HG03558 (cell line): ENCODE measurements around the gene FIBP.

ENCODE experiments used
- ATAC-seq: cut with Tn5 transposase; IDR thresholded peaks from one replicate; pipeline ENCODE4 v1.9.1; 2021; ENCODE audit warnings: moderate number of reproducible peaks; ENCODE audit not compliant: unreplicated experiment; ENCODE audit errors: extremely low read depth

Gene FIBP

GRCh38 chr11:65888163-65888814 is at the start of gene FIBP:
Gene FIBP, minus strand, starts transcription at chr11:65888471. Its CDS starts 53 bp downstream, at chr11:65888418.
- ATAC-seq = no peak

DNA sequence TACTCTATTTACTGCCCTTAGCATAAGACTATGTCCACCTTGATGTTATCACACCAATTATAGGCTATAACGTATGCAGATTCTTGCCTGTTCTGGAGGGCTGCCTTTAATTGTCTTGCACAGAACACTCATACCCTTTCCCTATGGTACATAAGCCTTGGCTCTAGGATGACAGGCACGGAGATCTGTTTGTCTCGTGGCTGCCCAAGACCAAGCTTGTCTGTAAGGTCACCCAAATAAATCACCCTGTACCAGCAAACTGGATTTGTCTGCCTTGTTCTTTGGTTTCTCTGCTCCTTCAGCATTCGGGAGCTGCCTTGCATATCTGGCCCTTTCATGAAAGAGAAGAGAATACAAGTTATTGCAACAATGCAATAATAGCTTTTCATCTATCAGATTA is 49.5 kb upstream of the FIBP start:
- ATAC-seq = no peak

DNA sequence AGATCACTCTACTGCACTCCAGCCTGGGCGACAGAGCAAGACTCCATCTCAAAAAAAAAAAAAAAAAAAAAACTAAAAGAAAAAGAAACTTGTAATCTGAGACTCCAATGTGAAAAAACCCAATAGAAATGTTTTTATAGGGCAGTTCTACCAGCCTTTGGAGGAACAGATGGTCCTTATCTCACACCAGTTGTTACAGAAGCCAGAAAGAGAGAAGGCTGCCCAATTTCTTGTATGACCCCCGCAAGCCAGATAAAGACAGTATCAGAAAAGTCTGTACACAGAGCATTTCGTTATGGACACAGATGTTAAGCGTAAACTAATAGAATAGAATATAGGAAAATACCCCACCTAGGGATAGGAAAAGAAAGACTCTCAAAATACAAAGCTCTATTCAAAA is 45.7 kb upstream of the FIBP start:
- no peak for ATAC-seq

DNA sequence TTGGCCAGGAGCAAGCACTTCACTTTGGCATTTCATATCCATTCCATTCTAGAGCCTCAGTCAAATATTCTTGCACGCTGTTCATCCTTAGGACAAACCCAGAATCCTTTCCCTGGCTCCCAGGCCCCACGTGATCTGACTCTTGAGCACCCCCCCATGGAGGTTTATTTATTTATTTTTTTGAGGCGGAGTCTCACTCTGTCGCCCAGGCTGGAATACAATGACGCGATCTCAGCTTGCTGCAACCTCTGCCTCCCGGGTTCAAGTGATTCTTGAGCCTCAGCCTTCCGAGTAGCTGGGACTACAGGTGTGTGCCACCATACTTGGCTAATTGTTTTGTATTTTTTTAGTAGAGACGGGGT is 44.3 kb upstream of the FIBP start:
- ATAC-seq = no peak

DNA sequence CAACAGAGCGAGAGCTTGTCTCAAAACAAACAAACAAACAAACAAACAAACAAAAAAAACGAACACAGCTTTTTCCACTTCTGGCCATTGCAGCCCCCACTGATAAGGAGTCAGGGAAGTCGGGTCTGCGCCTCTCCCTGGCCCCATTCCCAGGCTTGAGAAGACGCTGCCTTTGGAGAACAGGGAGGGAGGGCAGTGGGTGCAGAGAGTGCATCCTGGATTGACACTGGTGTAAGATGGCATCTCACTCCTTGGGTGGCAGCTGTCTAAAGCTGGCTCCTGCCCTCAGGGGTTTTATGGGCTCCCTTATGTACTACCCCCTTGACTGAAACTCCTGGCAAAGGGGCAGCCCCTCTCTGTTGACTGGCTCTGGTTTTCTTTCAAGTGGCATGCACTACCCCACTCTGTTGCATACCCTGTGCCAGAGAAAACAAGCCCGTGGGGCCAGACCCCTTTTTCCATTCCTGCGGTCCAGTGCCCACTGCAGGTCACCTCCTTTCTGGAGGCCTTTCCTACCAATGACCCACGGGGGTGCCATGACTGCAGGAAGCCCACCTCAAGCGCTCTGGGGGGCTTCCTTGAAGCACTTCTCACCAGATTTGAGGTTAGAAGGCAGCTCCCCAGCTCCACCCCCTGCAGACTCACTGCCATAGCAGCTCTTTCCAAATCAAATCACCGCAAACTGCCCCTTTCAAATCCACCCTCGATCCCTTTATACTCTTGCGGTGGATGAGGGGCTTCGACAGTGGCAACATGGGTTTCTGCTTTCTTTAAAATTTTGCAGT is 43.7 kb upstream of the FIBP start:
- no peak for ATAC-seq

- no peak for ATAC-seq
Measured at GRCh38 chr11:65928667-65929066, 40.4 kb upstream of the FIBP start.

DNA sequence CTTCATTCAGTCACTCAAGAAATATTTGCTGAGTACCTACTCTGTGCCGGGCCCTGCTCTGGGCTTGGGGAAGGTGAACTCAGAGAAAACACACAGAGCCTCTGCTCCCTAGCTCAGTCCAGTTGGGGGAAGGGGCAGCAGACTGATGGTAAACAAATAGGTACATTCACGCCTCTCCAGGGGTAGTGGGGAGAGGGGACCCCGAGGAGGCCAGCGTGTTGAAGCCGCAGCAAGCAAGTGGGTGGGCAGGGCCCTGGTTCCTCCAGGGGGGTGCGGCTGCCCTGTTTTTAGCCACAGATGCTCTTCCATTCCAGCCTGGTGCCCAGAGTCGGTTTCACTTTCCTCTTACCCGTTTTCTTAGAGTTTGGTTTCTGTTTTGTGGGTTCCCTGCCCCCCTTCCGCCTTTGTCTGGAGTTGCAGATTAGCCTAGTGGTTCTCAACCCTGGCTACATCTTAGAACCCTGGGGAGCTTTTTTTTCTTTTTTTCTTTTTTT is 39.7 kb upstream of the FIBP start:
- no peak for ATAC-seq

- ATAC-seq = no peak
Measured at GRCh38 chr11:65925397-65925796, 37.1 kb upstream of the FIBP start.

- no peak for ATAC-seq
Measured at GRCh38 chr11:65922565-65922964, 34.3 kb upstream of the FIBP start.

DNA sequence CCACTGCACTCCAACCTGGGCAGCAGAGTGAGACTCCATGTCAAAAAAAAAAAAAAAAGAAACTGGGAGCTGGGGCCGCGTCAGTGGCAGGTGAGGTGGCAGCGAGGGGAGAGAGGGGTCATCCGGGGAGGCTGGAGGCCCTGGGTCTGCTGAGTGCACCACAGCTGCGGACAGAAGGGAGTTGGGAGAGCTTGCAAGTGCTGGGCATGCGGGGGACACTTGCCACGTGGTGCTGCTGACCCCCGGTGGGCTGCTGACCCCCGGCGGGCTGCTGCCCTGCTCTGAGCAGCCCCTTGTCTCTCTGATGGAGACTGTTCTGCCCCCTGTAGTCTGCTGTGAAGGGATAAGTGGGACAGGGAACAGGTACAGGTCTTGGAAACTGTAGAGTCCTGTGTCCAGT is 33.6 kb upstream of the FIBP start:
- ATAC-seq = no peak

GRCh38 chr11:65921033-65921555 is 32.8 kb upstream of the FIBP start:
- no peak for ATAC-seq

DNA sequence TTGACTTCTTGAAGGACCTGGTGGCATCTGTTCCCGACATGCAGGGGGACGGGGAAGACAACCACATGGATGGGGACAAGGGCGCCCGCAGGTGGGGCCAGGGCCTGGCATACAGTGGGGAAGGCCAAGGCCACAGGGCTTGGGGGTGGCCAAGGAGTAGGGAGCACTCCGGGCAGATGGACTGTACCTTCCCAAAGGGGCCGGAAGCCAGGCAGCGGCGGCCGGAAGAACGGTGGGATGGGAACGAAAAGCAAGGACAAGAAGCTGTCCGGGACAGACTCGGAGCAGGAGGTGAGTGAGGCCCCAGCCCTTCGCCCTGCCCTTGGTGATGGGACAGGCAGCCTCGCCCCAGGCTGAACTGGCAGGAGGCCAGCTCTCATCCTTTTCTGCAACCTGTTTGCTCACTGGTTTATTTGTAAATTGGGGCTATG is 32.1 kb upstream of the FIBP start:
- no peak for ATAC-seq

DNA sequence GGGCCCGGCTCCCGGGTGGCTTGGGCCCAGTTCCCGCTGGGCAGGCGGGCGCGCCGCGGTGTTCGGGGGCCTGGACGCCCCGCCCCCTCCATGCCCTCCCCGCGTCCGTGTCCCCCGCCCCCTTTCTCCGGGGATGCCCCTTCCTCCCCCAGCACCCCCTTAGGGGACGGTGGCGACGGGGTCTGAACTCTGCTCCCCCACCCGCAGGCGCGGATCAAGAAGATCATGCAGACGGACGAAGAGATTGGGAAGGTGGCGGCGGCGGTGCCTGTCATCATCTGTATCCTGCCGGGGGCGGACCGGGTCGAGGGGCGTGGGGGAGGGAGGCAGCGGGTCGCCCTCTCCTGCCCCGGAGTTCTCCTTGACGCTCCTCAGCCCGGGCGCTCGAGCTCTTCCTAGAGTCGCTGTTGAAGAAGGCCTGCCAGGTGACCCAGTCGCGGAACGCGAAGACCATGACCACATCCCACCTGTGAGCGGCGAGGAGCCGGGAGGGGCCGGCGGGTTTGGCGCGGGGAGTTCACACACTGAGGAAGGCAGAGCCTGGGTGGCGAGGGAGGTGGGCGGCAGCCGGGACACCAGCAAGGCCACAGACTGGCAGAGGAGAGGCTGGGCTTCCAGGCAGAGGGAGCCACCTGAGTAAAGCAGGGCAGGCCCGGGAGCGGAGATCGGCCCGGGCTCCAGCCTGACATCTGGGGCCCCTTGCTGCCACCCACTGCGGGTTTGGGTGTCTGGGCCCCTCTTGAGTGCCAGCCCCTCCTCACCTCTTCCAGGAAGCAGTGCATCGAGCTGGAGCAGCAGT is 31.5 kb upstream of the FIBP start:
- ATAC-seq = no peak

DNA sequence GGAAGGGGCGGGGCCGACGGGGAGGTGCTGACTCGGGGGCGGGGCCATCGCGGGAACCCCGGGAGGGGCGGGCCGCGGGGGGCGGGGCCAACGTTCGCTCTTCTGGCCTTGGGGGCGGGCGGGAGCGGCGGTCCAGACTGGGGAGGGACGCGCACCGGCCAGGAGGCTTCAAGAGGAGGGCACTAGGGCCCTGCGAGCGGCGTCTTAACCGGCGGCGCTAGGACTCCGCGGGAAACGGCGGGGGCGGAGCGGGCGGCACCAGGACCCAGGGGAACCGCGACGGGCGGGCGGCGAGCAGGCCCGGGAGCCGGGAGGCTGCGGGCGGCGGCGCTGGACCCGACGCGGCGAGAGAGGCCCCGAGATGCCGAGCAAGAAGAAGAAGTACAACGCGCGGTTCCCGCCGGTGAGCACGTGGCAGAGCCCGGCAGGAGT is 30.9 kb upstream of the FIBP start, which contains the start of gene DRAP1:
DRAP1 (plus strand) TSS at position 286 of the 432 bp plus-strand sequence; CDS start at position 362, 76 bp downstream.
- ATAC-seq = peak; percentile 63

- ATAC-seq = peak; percentile 22
Measured at GRCh38 chr11:65918211-65919140, 30.2 kb upstream of the FIBP start, which contains the start of gene C11orf68. Gene C11orf68, minus strand, starts transcription at chr11:65919062. Its CDS starts 31 bp downstream, at chr11:65919031.

DNA sequence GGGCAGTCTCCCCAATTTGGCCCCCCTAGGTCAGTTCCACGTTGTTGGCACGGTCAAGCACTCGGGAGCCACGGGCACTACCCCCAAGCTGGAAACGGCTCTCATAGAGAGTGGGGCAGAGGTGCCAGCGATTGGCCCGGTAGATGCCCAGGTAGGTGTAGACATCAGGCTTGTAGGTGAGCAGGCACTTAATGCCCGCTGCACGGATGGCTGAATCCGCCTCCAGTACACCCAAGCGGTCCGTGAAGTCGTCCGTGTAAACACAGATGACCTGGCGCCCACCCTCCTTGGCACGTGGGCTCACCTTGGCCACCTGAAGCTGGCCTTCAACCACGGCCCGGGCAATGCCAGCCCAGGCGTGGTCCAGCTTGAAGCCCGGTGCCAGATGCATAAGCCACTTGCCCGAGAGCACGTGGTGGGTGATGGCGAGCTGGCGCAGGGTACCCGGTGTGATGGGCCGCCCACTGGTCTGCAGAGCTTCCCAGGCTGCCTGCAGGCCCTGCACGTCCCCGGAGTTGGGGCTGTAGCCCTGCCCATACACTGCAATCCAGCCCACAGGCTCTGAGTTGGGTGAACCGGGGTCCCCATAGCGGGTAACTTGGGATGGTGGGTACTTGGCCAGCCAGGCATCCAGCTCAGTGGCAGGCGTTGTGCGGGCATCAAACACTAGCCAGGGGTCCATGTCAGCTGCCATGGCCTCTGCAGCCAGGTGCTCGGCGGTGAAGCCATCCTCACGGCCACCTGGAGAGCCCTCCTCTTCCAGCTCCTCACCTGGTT is 29.4 kb upstream of the FIBP start:
- no peak for ATAC-seq

GRCh38 chr11:65917077-65917433 is 28.8 kb upstream of the FIBP start:
- no peak for ATAC-seq

- no peak for ATAC-seq
Measured at GRCh38 chr11:65916391-65916790, 28.1 kb upstream of the FIBP start.

DNA sequence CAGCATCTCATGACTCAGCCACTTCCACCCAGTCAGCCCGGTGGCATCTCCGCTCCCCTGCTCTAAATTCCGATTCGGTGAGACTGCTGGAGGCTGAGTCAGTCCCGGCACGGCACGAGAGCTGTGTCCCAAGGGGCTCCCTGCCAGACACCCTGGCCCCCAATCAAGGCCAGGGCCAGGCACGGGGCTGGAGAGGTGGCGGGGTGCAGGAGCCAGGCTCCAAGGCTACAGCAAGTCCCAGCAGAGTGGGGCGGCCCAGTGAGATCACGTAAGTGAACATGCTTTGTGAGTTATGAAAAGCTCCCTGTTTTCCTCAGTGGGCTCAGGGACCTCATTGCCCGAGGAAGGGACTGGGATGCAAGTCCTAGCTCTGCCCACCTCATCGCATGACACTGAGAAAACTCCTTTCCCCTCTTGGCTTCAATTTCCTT is 27.6 kb upstream of the FIBP start:
- no peak for ATAC-seq
